ENCODE data around the gene RC3H2. TPM values are rescaled to one million over a fixed set of nuclear protein-coding genes. Genes with fewer than 3 reads are reported as not detected.

The RC3H2 gene
- total RNA-seq, 1 donor from 2014 or later = 25.1 TPM

- intact Hi-C loops (cut with DNase I) = no loop called here
- Histone ChIP-seq H3K9me3 (no peaks in the 10 kb centered on the region), H3K27ac (no peak overlapping the region), H3K36me3 (peaks cover 0 to 4% of the 10 kb centered on the region in 2 donors), H3K4me3 (no peak overlapping the region), H3K27me3 (no peaks in the 10 kb centered on the region), H3K4me1 (peaks cover 5 to 19% of the 10 kb centered on the region in 2 donors)
- TF ChIP-seq CTCF (IDR thresholded peaks at IDR 0.05) = no peak
- DNase-seq (ENCODE audit: low spot score in 2 of 2) = no peak
These were observed 43.2 kb upstream of the RC3H2 start for GRCh38 chr9:122948313-122948712.

GRCh38 chr9:122946461-122947005, 41.4 kb upstream of the RC3H2 start:
- Histone ChIP-seq H3K27me3 (no peaks in the 10 kb centered on the region), H3K9me3 (no peaks in the 10 kb centered on the region), H3K4me1 (peaks cover 11 to 25% of the 10 kb centered on the region in 2 donors), H3K36me3 (peaks cover 0 to 4% of the 10 kb centered on the region in 2 donors), H3K4me3 (no peak overlapping the region), H3K27ac (no peak overlapping the region)
- intact Hi-C loops (cut with DNase I) = no loop called here
- no peak for TF ChIP-seq CTCF (IDR thresholded peaks at IDR 0.05)
- no peak for DNase-seq (ENCODE audit: low spot score in 2 of 2)

- no peak for DNase-seq (ENCODE audit: low spot score in 2 of 2)
- Histone ChIP-seq H3K27ac (peak overlapping the region in 1 of 2 donors; percentile 18), H3K9me3 (no peaks in the 10 kb centered on the region), H3K27me3 (no peaks in the 10 kb centered on the region), H3K4me3 (no peak overlapping the region), H3K4me1 (peaks cover 11 to 26% of the 10 kb centered on the region in 2 donors), H3K36me3 (peaks cover 0 to 4% of the 10 kb centered on the region in 2 donors)
- TF ChIP-seq CTCF (IDR thresholded peaks at IDR 0.05) = no peak
- intact Hi-C loops (cut with DNase I) = loop anchor here (5.0 kb wide), 1 partner anchor 32 kb away; no protein-coding TSS in a partner anchor
These were observed 40.1 kb upstream of the RC3H2 start for GRCh38 chr9:122944960-122945888.

- Histone ChIP-seq H3K4me1 (peaks cover 11 to 18% of the 10 kb centered on the region in 2 donors), H3K27ac (peak overlapping the region; percentile 90 to 93), H3K9me3 (no peaks in the 10 kb centered on the region), H3K27me3 (no peaks in the 10 kb centered on the region), H3K4me3 (peak overlapping the region; percentile 96 to 97), H3K36me3 (peaks cover 7 to 20% of the 10 kb centered on the region in 2 donors)
- no peak for DNase-seq (ENCODE audit: low spot score in 2 of 2)
- no peak for TF ChIP-seq CTCF (IDR thresholded peaks at IDR 0.05)
- intact Hi-C loops (cut with DNase I) = loop anchor here (2.0 to 5.0 kb wide), 2 partner anchors 36 to 49 kb away; no protein-coding TSS in a partner anchor
These were observed 36.5 kb upstream of the RC3H2 start for GRCh38 chr9:122941582-122942234.

- Histone ChIP-seq H3K36me3 (peaks cover 13 to 21% of the 10 kb centered on the region in 2 donors), H3K4me3 (peak within 1 kb of the TSS; percentile 96 to 97), H3K27ac (peak within 1 kb of the TSS; percentile 90 to 93), H3K27me3 (no peaks in the 10 kb centered on the region), H3K4me1 (peaks cover 9 to 13% of the 10 kb centered on the region in 2 donors), H3K9me3 (no peaks in the 10 kb centered on the region)
- DNase-seq (ENCODE audit: low spot score in 2 of 2) = peak; percentile 97 to 100
- intact Hi-C loops (cut with DNase I) = loop anchor here (1.0 to 5.0 kb wide), 4 partner anchors 10 to 50 kb away; partner anchors contain the start of genes RC3H2 and ZBTB26
- TF ChIP-seq CTCF (IDR thresholded peaks at IDR 0.05) = no peak
These were observed 35.8 kb upstream of the RC3H2 start, which contains the start of gene RABGAP1 for GRCh38 chr9:122940749-122941581. TSS of gene RABGAP1 (plus strand) at chr9:122941020. CDS start at chr9:122957060, 16,040 bp downstream.
